Heart left ventricle (tissue), 16 donors: ENCODE results near the gene ASXL3. TPM values are rescaled to one million over a fixed set of nuclear protein-coding genes. Genes with fewer than 3 reads are reported as not detected.

ENCODE experiments used
- ATAC-seq, 4 donors: fragments of 200-7000 bp; cut with Tn5 transposase; one replicate each; pipeline ENCODE4 v1.9.1; 2020 to 2022; ENCODE audit warnings: moderate library complexity in 4 of 4, mild to moderate bottlenecking in 3 of 4, moderate number of reproducible peaks in 1 of 4
- DNase-seq, 5 donors: peaks; one replicate each; pipeline ENCODE4 v3.0.0-alpha.2; 2020
- H3K27ac ChIP-seq, 12 donors: fragments of 200-600 bp; sonication (generic) in 4 of 12; one replicate each; pipeline versions ENCODE4 v1.5.0 to v1.8.0; 2016 to 2022; ENCODE audit warnings: mild to moderate bottlenecking in 2 of 12
- H3K27me3 ChIP-seq, 9 donors: fragments of 200-600 bp; sonication (generic) in 2 of 9; one replicate each; pipeline versions ENCODE4 v1.5.1 to v1.8.0; 2016 to 2022; ENCODE audit warnings: mild to moderate bottlenecking in 3 of 9
- H3K36me3 ChIP-seq, 9 donors: fragments of 200-600 bp; sonication (generic) in 2 of 9; one replicate each; pipeline versions ENCODE4 v1.5.0 to v1.8.0; 2018 to 2022; ENCODE audit warnings: mild to moderate bottlenecking in 2 of 9
- H3K4me1 ChIP-seq, 12 donors: fragments of 200-600 bp; sonication (generic) in 4 of 12; one replicate each; pipeline versions ENCODE4 v1.5.0 to v1.8.0; 2016 to 2022; ENCODE audit warnings: mild to moderate bottlenecking in 3 of 12
- H3K4me3 ChIP-seq, 12 donors: fragments of 200-600 bp; sonication (generic) in 4 of 12; one replicate each; pipeline versions ENCODE4 v1.5.0 to v1.8.0; 2017 to 2022; ENCODE audit warnings: mild to moderate bottlenecking in 9 of 12, moderate library complexity in 4 of 12
- H3K9me3 ChIP-seq, 12 donors: fragments of 200-600 bp; sonication (generic) in 4 of 12; one replicate each; pipeline versions ENCODE4 v1.5.0 to v1.8.0; 2016 to 2022; ENCODE audit warnings: mild to moderate bottlenecking in 1 of 12
- CTCF ChIP-seq, 12 donors: fragments of 200-600 bp; sonication (generic) in 4 of 12; IDR thresholded peaks; one replicate each; pipeline versions ENCODE4 v1.5.0 to v1.8.0; 2018 to 2022; ENCODE audit warnings: antibody characterized with exemption in 12 of 12, mild to moderate bottlenecking in 5 of 12
- POLR2A ChIP-seq, 2 donors: fragments of 450-650 bp; IDR thresholded peaks; one replicate each; pipeline ENCODE4 v1.6.1; 2017; ENCODE audit warnings: antibody characterized with exemption in 2 of 2, mild to moderate bottlenecking in 2 of 2, moderate library complexity in 2 of 2
- WGBS, 4 donors: extraction: QIAGEN DNeasy Blood & Tissue Kit in 2 of 4; methylation state at CpG; one replicate each; pipeline versions ENCODE4 v1.1.5 to v1.1.7; 2013 to 2018; 5-methylcytosine and 5-hydroxymethylcytosine counted together
- intact Hi-C, 10 donors: fragments of 100-400 bp; cut with DNase I; formaldehyde crosslinking; loops; one replicate each; pipeline versions ENCODE4 v1.11.1 to v1.14.2; 2022
- polyA plus RNA-seq, 2 donors: library from polyadenylated mRNA; stranded (reverse); fragments of 200-250 nt; gene quantifications; one replicate each; pipeline ENCODE4 v1.2.3, GENCODE V29; 2013
- total RNA-seq, 9 donors: library from RNA; depleted of rRNA in 2 of 9; stranded (reverse); fragments of >200 nt in 2 of 9; fragmentation: NEBNext Ultra II Directional in 3 of 9; extraction: Animal tissue kit (Norgen Biotek cat#: 25700) in 3 of 9; gene quantifications; one replicate each; pipeline versions ENCODE4 v1.1.0 to v1.2.4, GENCODE V29; 2016 to 2023
- donor health status: ischemic (EF 13 %, LVEDD 7.1; RV severe dilation, severe dysfunction).
- donor health status: healthy with polysubstance abuse.
- donor health status: DM: no; HTN: yes; CAD: no.
- donor health status: DM: no; HTN: no; CAD: no.
- donor health status: ischemic (EF 25% LVEDD 6.9; RV normal size, moderate dysfunction).
- donor health status: ischemic (EF 25% LVEDD 5.7; RV mildly dilated, moderate dysfunction).
- donor health status: healthy.
- donor health status: DM: yes; HTN: yes; CAD: no.
- donor health status: ischemic (EF 35%, LVEDD 5.7; RV mildly dilated, moderate dysfunction).
- donor health status: nonischemic (EF 11% LVEDD 7.7; RV severe dilation, severe dysfunction).
- donor health status: DM: yes; HTN: yes; CAD: no.
- donor health status: PGD.
- donor health status: ischemic (EF 29% LVEDD 5.4; RV normal size, mild dysfunction).
- donor health status: nonischemic (EF 23%, LVEDD 6.1; RV moderate dilation, normal function).

ASXL3 gene
- total and polyA plus RNA-seq, 11 donors = 0.65 to 8.9 (median 3.5) TPM

GRCh38 chr18:33757037-33757436, 179.0 kb downstream of the ASXL3 start:
- Histone ChIP-seq H3K27ac (no peak overlapping the region), H3K36me3 (no peaks in the 10 kb centered on the region), H3K27me3 (no peaks in the 10 kb centered on the region), H3K4me3 (no peak overlapping the region), H3K4me1 (peaks cover 0 to 9% (median 0%) of the 10 kb centered on the region in 12 donors), H3K9me3 (peaks cover 0 to 3% (median 0%) of the 10 kb centered on the region in 12 donors)
- DNase-seq = no peak
- WGBS, 4 donors = 70 to 83% (median 74%) methylated on average over 1 of the region's 1 CpG
- TF ChIP-seq CTCF (IDR thresholded peaks at IDR 0.05) (no peak), POLR2A (IDR thresholded peaks at IDR 0.05) (no peak)
- ATAC-seq = no peak
- intact Hi-C loops = loop anchor here in 4 of 10 donors (5.0 to 10.0 kb wide), 5 partner anchors 48 to 525 kb away; partner anchors contain the start of gene CCDC178 (in 1 of the 4)

GRCh38 chr18:33761363-33761762, 183.3 kb downstream of the ASXL3 start:
- intact Hi-C loops = loop anchor here in 6 of 10 donors (2.0 to 5.0 kb wide), 5 partner anchors 319 to 529 kb away; partner anchors contain the start of gene CCDC178 (in 2 of the 6)
- peak in 2 of 4 donors; percentile 53 to 59 for ATAC-seq

GRCh38 chr18:33781429-33781828, 203.4 kb downstream of the ASXL3 start:
- intact Hi-C loops = no loop called here
- Histone ChIP-seq H3K4me1 (no peaks in the 10 kb centered on the region), H3K9me3 (peaks cover 0 to 3% (median 0%) of the 10 kb centered on the region in 12 donors), H3K27me3 (no peaks in the 10 kb centered on the region), H3K36me3 (no peaks in the 10 kb centered on the region), H3K4me3 (no peak overlapping the region), H3K27ac (no peak overlapping the region)
- TF ChIP-seq CTCF (IDR thresholded peaks at IDR 0.05) = no peak
- ATAC-seq (no peak), DNase-seq (no peak)

More at GRCh38 chr18:33761363-33761762, 183.3 kb downstream of the ASXL3 start:
- Histone ChIP-seq H3K27me3 (no peaks in the 10 kb centered on the region), H3K4me3 (no peak overlapping the region), H3K9me3 (peaks cover 0 to 3% (median 0%) of the 10 kb centered on the region in 12 donors), H3K4me1 (peaks cover 0 to 3% (median 0%) of the 10 kb centered on the region in 12 donors), H3K27ac (no peak overlapping the region), H3K36me3 (no peaks in the 10 kb centered on the region)
- peak in 10 of 12 donors; percentile 7 to 50 (median 38) for TF ChIP-seq CTCF (IDR thresholded peaks at IDR 0.05)
- no peak for TF ChIP-seq POLR2A (IDR thresholded peaks at IDR 0.05)
- peak in 2 of 5 donors; percentile 26 to 43 for DNase-seq

Other genes starting within 250 kb of the ASXL3 start
- under 1 TPM in 6 of 9 donors, not detected in 3; 0.25 to 1.00 (median 0.57) TPM for gene CCDC178, start 137.5 kb upstream of the ASXL3 start, total RNA-seq
- under 1 TPM; 0.23 to 0.37 TPM for gene CCDC178, start 137.5 kb upstream of the ASXL3 start, polyA plus RNA-seq